GM12878 (cell line): ENCODE results near the gene HMCN2. TPM values are rescaled to one million over a fixed set of nuclear protein-coding genes. Genes with fewer than 3 reads are reported as not detected.

Experiments
- ATAC-seq: fragments of 200-7000 bp; cut with Tn5 transposase; 3 replicates; pipeline ENCODE4 v1.9.1; 2020; ENCODE audit warnings: mild to moderate bottlenecking, moderate library complexity
- BruUV-seq: library from RNA; stranded (reverse); fragments of 400-500 nt; replicated peaks from 2 replicates; lab custom pipeline; 2021; lab: Mats Ljungman, UMichigan
- CTCF ChIA-PET: fragments of 300-600 bp; sonication (Branson Sonifier 250); formaldehyde crosslinking; extraction: SDS; loops from one replicate; lab custom pipeline; 2021; ENCODE audit warnings: inconsistent platforms; lab: Yijun Ruan, JAX
- POLR2A ChIA-PET: fragments of 350-600 bp; formaldehyde crosslinking; extraction: SDS; loops from one replicate; lab custom pipeline; 2021; ENCODE audit warnings: inconsistent platforms; lab: Charles Lee
- RAD21 ChIA-PET: fragments of 300-600 bp; sonication (Branson Sonifier 250); formaldehyde crosslinking; loops from one replicate; lab custom pipeline; 2023; ENCODE audit warnings: antibody characterized with exemption; ENCODE audit not compliant: unreplicated experiment; lab: Charles Lee
- SMC1A ChIA-PET: fragments of 300-600 bp; sonication (Branson Sonifier 250); formaldehyde crosslinking; loops from one replicate; lab custom pipeline; 2023; ENCODE audit not compliant: unreplicated experiment, uncharacterized antibody; lab: Charles Lee
- DNase-seq: peaks from one replicate; pipeline ENCODE4 v3.0.0-alpha.2; 2011; ENCODE audit warnings: low read depth, low spot score
- FAIRE-seq: peaks from 3 replicates; lab custom pipeline; 2011; peaks lifted over from hg19 to GRCh38; lab: Jason Lieb, UNC
- H2AFZ ChIP-seq: 2 replicates; pipeline ENCODE4 v1.6.0; 2011; ENCODE audit warnings: low read depth, low read length, control low read depth; ENCODE audit not compliant: control insufficient read depth
- H3K27ac ChIP-seq: 2 replicates; pipeline ENCODE4 v1.5.1; 2011; ENCODE audit warnings: control low read depth; ENCODE audit not compliant: control insufficient read depth, insufficient read depth
- H3K27me3 ChIP-seq, 2 experiments: replicated peaks in 1 of 2; 2 replicates each; pipeline versions ENCODE4 v1.6.0 to v1.6.1; 2011; ENCODE audit warnings: low read length in 1 of 2; ENCODE audit not compliant: control insufficient read depth in 2 of 2, insufficient read depth in 2 of 2
- H3K36me3 ChIP-seq, 2 experiments: 2 replicates each; pipeline ENCODE4 v1.5.1; 2011; ENCODE audit warnings: low read length in 1 of 2; ENCODE audit not compliant: control insufficient read depth in 2 of 2, insufficient read depth in 2 of 2
- H3K4me1 ChIP-seq: 2 replicates; pipeline ENCODE4 v1.6.1; 2011; ENCODE audit warnings: mild to moderate bottlenecking, low read length, moderate library complexity, mixed read lengths; ENCODE audit not compliant: control insufficient read depth, insufficient read depth
- H3K4me2 ChIP-seq: 2 replicates; pipeline ENCODE4 v1.6.0; 2011; ENCODE audit warnings: control low read depth; ENCODE audit not compliant: control insufficient read depth, insufficient read depth
- H3K4me3 ChIP-seq: fragments of 200-600 bp; sonication (generic); 2 replicates; pipeline ENCODE4 v1.5.1; 2016
- H3K79me2 ChIP-seq: 2 replicates; pipeline ENCODE4 v1.6.0; 2011; ENCODE audit warnings: low read length; ENCODE audit not compliant: control insufficient read depth, insufficient read depth
- H3K9ac ChIP-seq: 2 replicates; pipeline ENCODE4 v1.8.0; 2011; ENCODE audit warnings: low read length, control low read depth, mixed read lengths; ENCODE audit not compliant: control insufficient read depth, insufficient read depth
- H3K9me3 ChIP-seq: replicated peaks from 3 replicates; pipeline ENCODE4 v1.5.1; 2011; ENCODE audit warnings: mild to moderate bottlenecking, low read length; ENCODE audit not compliant: control insufficient read depth, insufficient read depth
- H4K20me1 ChIP-seq: 2 replicates; pipeline ENCODE4 v1.6.0; 2011; ENCODE audit not compliant: control insufficient read depth, insufficient read depth
- EGR1 ChIP-seq, 2 experiments: IDR thresholded peaks; 1 replicate in 1 of 2; 2 replicates in 1 of 2; pipeline ENCODE4 v1.6.1; 2011 to 2012; ENCODE audit warnings: low read depth in 2 of 2, low read length in 2 of 2, borderline replicate concordance in 1 of 2, mild to moderate bottlenecking in 1 of 2, moderate library complexity in 1 of 2
- GABPA ChIP-seq: IDR thresholded peaks from 2 replicates; pipeline ENCODE4 v1.6.1; 2014; ENCODE audit warnings: antibody characterized with exemption, low read depth, mild to moderate bottlenecking, inconsistent platforms
- HDAC2 ChIP-seq: fragments of 200-600 bp; sonication (generic); IDR thresholded peaks from 2 replicates; pipeline ENCODE4 v1.6.1; 2017
- JUND ChIP-seq: IDR thresholded peaks from 2 replicates; pipeline ENCODE4 v1.6.1; 2012; ENCODE audit warnings: low read depth, mild to moderate bottlenecking, low read length, improper control_type of control experiment, moderate library complexity
- KDM1A ChIP-seq: fragments of 200-600 bp; sonication (generic); IDR thresholded peaks from 2 replicates; pipeline ENCODE4 v1.6.1; 2016; ENCODE audit warnings: borderline replicate concordance
- MEF2A ChIP-seq: IDR thresholded peaks from 2 replicates; pipeline ENCODE4 v1.6.1; 2011; ENCODE audit warnings: low read depth, mild to moderate bottlenecking, low read length, moderate library complexity; ENCODE audit not compliant: insufficient read depth
- PAX5 ChIP-seq: IDR thresholded peaks from 2 replicates; pipeline ENCODE4 v1.6.1; 2011; ENCODE audit warnings: low read depth, low read length, borderline replicate concordance
- POU2F2 ChIP-seq: IDR thresholded peaks from 3 replicates; pipeline ENCODE4 v1.6.1; 2011; ENCODE audit warnings: low read depth, mild to moderate bottlenecking, low read length, borderline replicate concordance
- SMAD1 ChIP-seq: fragments of 450-650 bp; IDR thresholded peaks from 2 replicates; pipeline ENCODE4 v1.6.1; 2018; ENCODE audit warnings: mild to moderate bottlenecking, low read depth; ENCODE audit not compliant: partially characterized antibody
- STAT3 ChIP-seq: IDR thresholded peaks from 2 replicates; pipeline ENCODE4 v1.6.1; 2011; ENCODE audit warnings: low read depth, low read length, improper control_type of control experiment
- YY1 ChIP-seq: IDR thresholded peaks from 2 replicates; pipeline ENCODE4 v1.6.1; 2011; ENCODE audit warnings: low read depth, mild to moderate bottlenecking, low read length
- WGBS: methylation state at CpG from one replicate; pipeline ENCODE4 v1.1.6; 2016; ENCODE audit warnings: low lambda C conversion rate; ENCODE audit not compliant: insufficient replicate concordance, insufficient coverage; ENCODE audit errors: missing lambda C conversion rate; 5-methylcytosine and 5-hydroxymethylcytosine counted together
- in situ Hi-C: fragments of 300-500 bp; cut with MboI; formaldehyde crosslinking; loops from 9 replicates; pipeline ENCODE4 v1.14.3; 2018; ENCODE audit warnings: mixed read lengths
- intact Hi-C: fragments of 100-400 bp; cut with micrococcal nuclease; formaldehyde crosslinking; loops from one replicate; pipeline ENCODE4 v1.14.2; 2022; ENCODE audit not compliant: unreplicated experiment
- polyA plus RNA-seq, 11 experiments: library from polyadenylated mRNA; depleted of rRNA in 4 of 11; unstranded in 6 of 11; stranded (reverse) in 5 of 11; fragments of >200 nt; fragmentation: Nextera tagmentation in 4 of 11; fragmentation: Illumina TruSeq in 1 of 11; extraction: Ambion mirVana in 4 of 11; extraction: Trizol in 1 of 11; gene quantifications; 1 replicate in 1 of 11; 2 replicates in 10 of 11; pipeline versions ENCODE4 v1.2.1 to v1.2.3, GENCODE V29; 2011 to 2016; ENCODE audit warnings: inconsistent platforms in 2 of 11, missing spikeins in 2 of 11, low read depth in 1 of 11
- total RNA-seq, 4 experiments: library from RNA; depleted of rRNA in 3 of 4; stranded (reverse); fragments of >200 nt in 3 of 4; fragmentation: Illumina TruSeq in 1 of 4; extraction: Trizol in 1 of 4; gene quantifications; 2 replicates each; pipeline versions ENCODE4 v1.2.1 to v1.2.3, GENCODE V29; 2013 to 2021
- TF ChIP-seq, protein P1 (sequence below): fragments of 450-650 bp; conservative IDR thresholded peaks from 2 replicates; pipeline ENCODE4 v1.6.1; 2017; ENCODE audit warnings: mild to moderate bottlenecking, moderate library complexity

HMCN2 gene
- total and polyA plus RNA-seq, 10 of the 15 experiments (the other 5 are each of a cell fraction or from before 2014, with no cell fraction given): 0.04 TPM; not detected in 9

GRCh38 chr9:130480673-130481072 lies 215.1 kb downstream of the HMCN2 start (continued):
- TF ChIP-seq, protein P1, sequence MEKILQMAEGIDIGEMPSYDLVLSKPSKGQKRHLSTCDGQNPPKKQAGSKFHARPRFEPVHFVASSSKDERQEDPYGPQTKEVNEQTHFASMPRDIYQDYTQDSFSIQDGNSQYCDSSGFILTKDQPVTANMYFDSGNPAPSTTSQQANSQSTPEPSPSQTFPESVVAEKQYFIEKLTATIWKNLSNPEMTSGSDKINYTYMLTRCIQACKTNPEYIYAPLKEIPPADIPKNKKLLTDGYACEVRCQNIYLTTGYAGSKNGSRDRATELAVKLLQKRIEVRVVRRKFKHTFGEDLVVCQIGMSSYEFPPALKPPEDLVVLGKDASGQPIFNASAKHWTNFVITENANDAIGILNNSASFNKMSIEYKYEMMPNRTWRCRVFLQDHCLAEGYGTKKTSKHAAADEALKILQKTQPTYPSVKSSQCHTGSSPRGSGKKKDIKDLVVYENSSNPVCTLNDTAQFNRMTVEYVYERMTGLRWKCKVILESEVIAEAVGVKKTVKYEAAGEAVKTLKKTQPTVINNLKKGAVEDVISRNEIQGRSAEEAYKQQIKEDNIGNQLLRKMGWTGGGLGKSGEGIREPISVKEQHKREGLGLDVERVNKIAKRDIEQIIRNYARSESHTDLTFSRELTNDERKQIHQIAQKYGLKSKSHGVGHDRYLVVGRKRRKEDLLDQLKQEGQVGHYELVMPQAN: no peak
- TF ChIP-seq YY1 (no peak), GABPA (no peak), PAX5 (no peak), SMAD1 (no peak), HDAC2 (no peak), POU2F2 (no peak), JUND (no peak)

- Histone ChIP-seq H3K36me3 (no peaks in the 10 kb centered on the region), H3K9me3 (no peaks in the 10 kb centered on the region), H3K27me3 (peaks cover 0 to 4% of the 10 kb centered on the region in 2 experiments; a peak in 2 of 4 replicates), H4K20me1 (no peaks in the 10 kb centered on the region), H3K4me2 (no peak overlapping the region)
- WGBS: 17% methylated on average over 5 of the region's 5 CpGs
- POLR2A ChIA-PET: no interaction called here
- intact Hi-C loops: no loop called here
- no peak for TF ChIP-seq MEF2A
- no peak for TF ChIP-seq KDM1A
- TF ChIP-seq STAT3: no peak
- no peak for TF ChIP-seq EGR1 (IDR thresholded peaks at IDR 0.05; ENCODE audit: borderline replicate concordance in 1 of 2, low read depth in 2 of 2, low read length in 2 of 2)
- TF ChIP-seq, all 136 proteins: peak for 0
- Histone ChIP-seq H3K4me3 (no peak overlapping the region), H3K4me1 (no peaks in the 10 kb centered on the region), H2AFZ (no peak overlapping the region), H3K79me2 (no peaks in the 10 kb centered on the region), H3K9ac (no peak overlapping the region), H3K27ac (no peak overlapping the region)
- no peak for DNase-seq
- in situ Hi-C loops: no loop called here
- no peak for ATAC-seq
- no TSS peak for BruUV-seq
- CTCF ChIA-PET: no interaction called here
- FAIRE-seq: no peak
- SMC1A ChIA-PET: no interaction called here
- RAD21 ChIA-PET: no interaction called here
Observed at GRCh38 chr9:130482463-130482862, 216.9 kb downstream of the HMCN2 start.
